GM12874 (cell line): ENCODE measurements around the gene PPP6R2.

Experiments used
- CTCF ChIP-seq: IDR thresholded peaks from 2 replicates; pipeline ENCODE4 v1.5.1; 2011; ENCODE audit warnings: low read depth, mild to moderate bottlenecking, control low read depth, low read length, moderate library complexity; ENCODE audit not compliant: insufficient read depth

Gene PPP6R2

DNA sequence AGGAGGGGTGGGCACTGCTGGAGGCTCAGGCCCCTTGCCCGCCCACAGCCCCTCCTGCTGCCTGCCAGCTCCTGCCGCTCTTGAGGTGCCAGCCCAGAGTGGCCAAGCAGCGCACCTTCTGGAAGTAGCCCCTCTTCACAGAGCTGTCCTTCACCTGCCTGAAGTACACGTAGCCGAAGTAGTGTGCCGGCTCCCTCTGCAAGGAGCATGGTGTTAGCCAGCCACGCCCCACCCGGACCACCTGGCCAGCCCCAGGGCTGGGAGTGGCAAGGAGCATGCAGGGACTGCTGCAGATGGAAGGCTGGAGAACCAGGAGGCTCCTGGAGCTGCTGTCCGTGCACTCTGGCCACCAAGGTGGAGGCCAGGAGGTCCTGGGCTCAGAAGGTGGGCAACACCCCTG is 25.9 kb upstream of the PPP6R2 start:
- no peak for TF ChIP-seq CTCF

- no peak for TF ChIP-seq CTCF
These were observed 25.5 kb upstream of the PPP6R2 start for GRCh38 chr22:50317674-50318073.

GRCh38 chr22:50318356-50318697 is 24.8 kb upstream of the PPP6R2 start:
- no peak for TF ChIP-seq CTCF

- TF ChIP-seq CTCF = no peak
These were observed 24.3 kb upstream of the PPP6R2 start for GRCh38 chr22:50318698-50319411.

DNA sequence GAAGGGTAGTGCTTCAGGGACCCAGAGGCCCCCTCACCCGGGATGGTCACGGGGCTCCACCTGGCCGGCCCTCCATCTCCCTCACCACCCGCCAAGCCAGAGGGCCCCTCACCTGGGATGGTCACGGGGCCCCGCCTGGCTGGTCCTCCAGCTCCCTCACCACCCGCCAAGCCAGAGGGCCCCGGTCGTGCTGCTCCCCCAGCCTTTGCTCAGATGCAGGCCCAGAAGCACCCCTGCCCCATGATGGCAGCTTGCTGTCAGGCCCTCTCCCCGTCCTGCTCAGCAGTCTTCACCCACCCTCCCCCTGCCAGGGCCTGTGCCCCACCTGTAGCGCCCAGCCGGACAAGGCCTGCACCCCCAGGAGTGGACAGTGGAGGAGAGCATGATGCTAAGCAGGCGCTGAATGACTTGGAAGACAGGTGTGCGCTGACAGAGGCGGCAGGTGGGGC is 23.6 kb upstream of the PPP6R2 start:
- no peak for TF ChIP-seq CTCF

GRCh38 chr22:50320116-50320515 is 23.0 kb upstream of the PPP6R2 start:
- TF ChIP-seq CTCF = no peak

DNA sequence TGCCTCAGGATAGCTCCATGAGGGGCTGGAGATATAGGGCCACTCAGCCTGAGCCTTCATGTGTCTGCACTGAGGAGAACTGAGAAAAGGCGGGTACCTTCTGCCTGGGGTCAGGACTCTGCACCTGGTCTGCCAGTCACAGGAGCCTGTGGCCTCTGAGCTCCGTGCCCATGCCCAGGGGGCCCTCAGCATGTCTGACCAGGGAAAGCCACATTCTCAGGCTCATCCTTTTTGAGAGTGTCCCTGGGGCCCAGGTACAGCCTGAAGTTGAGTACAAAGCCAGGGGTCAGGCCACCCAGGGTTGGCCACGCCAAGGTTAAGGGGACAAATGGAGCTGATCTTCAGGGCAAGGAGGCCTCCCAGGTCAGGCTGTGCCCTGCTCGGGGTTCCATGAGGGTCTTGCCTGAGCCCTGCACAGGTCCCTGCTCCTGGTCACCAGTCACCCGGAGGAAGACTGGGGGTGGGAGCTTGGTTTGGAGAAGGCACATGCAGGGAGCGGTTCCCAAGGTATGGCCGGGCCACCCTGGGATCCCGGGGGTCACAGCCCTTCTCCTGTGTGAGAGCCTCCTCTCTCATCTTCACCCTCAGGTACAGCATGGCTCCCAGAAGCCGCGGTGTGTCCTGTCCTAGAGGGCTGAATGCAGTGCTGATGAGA is 22.3 kb upstream of the PPP6R2 start:
- no peak for TF ChIP-seq CTCF
